Measurements from ENCODE around the gene TMEM35B.
A peak's percentile ranks its signal among the peaks of the same experiment; 100 is the strongest.
"Not testable (repeated sequence)": the region's sequence is repeated elsewhere in the genome, so short reads cannot be mapped to it uniquely, and the experiment has no call there.

The TMEM35B gene

DNA sequence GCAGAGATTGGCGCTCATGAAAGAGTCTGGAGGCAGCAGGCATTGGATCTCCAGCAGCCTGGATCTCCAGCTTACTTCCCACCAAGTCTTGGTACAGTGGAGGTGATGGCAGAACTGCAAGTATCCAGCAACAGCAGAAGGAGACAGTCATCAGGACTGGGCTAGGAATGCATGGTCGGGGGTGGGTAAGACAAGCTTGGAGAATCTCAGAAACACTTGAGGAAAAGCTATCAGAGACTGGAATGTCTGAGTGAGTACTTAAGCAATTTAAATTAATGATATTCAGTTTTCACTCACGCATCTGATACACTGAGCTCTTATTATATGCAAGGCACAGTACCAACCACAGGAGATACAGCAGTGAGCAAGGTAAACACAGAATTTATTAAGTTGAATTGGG is 9.8 kb downstream of the TMEM35B start:
- no peak for DNase-seq

DNA sequence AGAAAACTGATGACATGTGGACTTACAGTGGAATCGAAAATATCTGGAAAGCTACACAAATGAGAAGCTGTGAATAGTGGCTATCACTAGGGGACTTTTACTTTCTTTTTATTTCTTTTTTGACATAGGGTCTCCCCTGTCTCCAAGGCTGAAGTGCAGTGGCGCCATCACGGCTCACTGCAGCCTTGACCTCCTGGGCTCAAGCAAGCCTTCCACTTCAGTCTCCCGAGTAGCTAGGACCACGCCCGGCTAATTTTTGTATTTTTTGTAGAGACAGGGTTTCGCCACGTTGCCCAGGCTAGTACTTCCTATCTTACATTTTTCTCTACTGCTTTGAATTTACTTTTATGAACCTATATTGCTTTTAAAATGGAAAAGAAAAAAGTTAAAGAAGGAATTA is 10.5 kb downstream of the TMEM35B start:
- no peak for DNase-seq

GRCh38 chr1:34973326-34973725 is 11.8 kb downstream of the TMEM35B start:
- DNase-seq, result no peak

GRCh38 chr1:34970829-34971228 is 14.3 kb downstream of the TMEM35B start:
- DNase-seq, result no peak

DNA sequence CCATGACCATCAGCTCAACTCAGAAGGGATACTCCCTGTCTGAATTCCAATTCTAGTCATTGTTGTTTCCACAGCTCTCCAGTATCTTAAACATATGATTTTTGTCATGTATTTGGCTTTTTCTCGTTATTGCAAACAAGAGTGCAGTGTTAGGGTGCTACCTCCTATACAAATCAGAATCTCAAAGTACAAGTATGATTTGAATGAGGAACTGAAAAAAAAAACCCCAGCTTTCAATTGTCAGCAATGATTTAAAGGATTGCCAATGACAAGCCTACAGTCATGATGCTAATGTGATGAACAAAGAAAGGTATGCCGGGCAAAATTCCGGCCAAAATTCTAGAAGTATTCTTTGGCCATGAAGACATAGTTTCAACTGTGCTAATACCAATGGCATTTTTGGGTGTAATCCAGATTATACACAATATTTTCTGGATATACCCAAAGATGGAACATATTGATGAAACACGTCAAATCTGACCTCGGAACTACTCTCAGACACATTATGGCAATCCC is 14.9 kb downstream of the TMEM35B start:
- no peak for DNase-seq

DNA sequence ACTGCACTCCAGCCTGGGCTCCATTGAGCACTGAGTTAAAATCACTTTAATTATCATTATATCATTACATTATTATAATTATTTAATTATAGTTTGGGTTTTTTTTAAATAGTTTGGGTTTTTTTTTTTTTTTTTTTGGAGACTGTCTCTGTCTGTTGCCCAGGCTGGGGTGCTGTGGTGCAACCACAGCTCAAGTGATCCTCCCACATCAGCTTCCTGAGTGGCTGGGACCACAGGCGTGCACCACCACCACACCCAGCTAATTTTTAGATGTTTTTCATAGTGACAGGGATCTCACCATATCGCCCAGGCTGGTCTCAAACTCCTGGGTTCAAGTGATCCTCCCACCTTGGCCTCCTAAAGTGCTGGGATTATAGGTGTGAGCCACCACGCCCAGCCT is 16.9 kb downstream of the TMEM35B start:
- DNase-seq, result peak in 1 of 2 donors; percentile 30

DNA sequence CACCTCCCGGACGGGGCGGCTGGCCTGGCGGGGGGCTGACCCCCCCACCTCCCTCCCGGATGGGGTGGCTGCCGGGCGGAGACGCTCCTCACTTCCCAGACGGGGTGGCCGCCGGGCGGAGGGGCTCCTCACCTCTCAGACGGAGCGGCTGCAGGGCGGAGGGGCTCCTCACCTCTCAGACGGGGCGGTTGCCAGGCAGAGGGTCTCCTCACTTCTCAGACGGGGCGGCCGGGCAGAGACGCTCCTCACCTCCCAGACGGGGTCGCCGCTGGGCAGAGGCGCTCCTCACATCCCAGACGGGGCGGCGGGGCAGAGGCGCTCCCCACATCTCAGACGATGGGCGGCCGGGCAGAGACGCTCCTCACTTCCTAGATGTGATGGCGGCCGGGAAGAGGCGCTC is 17.5 kb downstream of the TMEM35B start:
- not testable (repeated sequence) for DNase-seq

- no peak for DNase-seq
Observed at GRCh38 chr1:34965597-34965996, 19.6 kb downstream of the TMEM35B start.

GRCh38 chr1:34950428-34950827 is 34.7 kb downstream of the TMEM35B start:
- DNase-seq, result no peak

DNA sequence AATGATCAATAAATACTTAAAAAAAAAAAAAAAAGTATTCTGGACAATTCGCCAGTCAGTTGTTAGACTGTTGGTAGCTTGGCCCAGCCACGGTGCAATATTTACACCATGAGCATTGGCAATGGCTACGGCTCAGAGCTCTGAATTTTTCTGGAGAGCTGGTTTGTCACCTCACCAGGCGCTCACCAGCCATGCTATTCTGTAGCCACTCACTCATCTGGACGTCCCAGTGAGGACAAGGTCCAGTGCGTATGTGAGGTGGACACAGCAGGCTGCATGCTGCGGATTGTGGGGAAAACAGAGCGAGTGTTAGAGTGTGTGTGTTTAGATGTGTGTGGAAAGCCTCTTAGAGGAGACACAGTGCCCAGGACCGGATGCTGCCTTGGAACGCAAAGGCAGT is 36.4 kb downstream of the TMEM35B start:
- DNase-seq, result not testable (repeated sequence)

- not testable (repeated sequence) for DNase-seq
Observed at GRCh38 chr1:34947641-34948314, 37.4 kb downstream of the TMEM35B start.

- DNase-seq, result no peak
Observed at GRCh38 chr1:34946211-34946610, 38.9 kb downstream of the TMEM35B start.

GRCh38 chr1:34941798-34942197 is 43.3 kb downstream of the TMEM35B start:
- not testable (repeated sequence) for DNase-seq

Data from CD4-positive, alpha-beta T cell treated with Interferon alpha-2 for 1 hour (primary cell).